Fibroblast of lung (primary cell): ENCODE data around the gene SEM1. TPM values are rescaled to one million over a fixed set of nuclear protein-coding genes. Genes with fewer than 3 reads are reported as not detected.

Experiments
- DNase-seq, 2 donors: peaks; one replicate each; pipeline versions ENCODE4 v3.0.0 to v3.0.0-alpha.2; 2010; ENCODE audit warnings: low read depth in 2 of 2
- H2AFZ ChIP-seq: 2 replicates; pipeline ENCODE4 v1.5.1; 2012; ENCODE audit warnings: low read length, control low read depth, inconsistent platforms
- H3K27ac ChIP-seq: 2 replicates; pipeline ENCODE4 v1.5.1; 2011; ENCODE audit warnings: low read length, control low read depth; ENCODE audit not compliant: insufficient read depth
- H3K27me3 ChIP-seq: 2 replicates; pipeline ENCODE4 v1.5.1; 2011; ENCODE audit warnings: mild to moderate bottlenecking, low read length; ENCODE audit not compliant: control insufficient read depth, insufficient read depth
- H3K36me3 ChIP-seq: 2 replicates; pipeline ENCODE4 v1.5.1; 2011; ENCODE audit warnings: low read length; ENCODE audit not compliant: control insufficient read depth, insufficient read depth
- H3K4me1 ChIP-seq: 2 replicates; pipeline ENCODE4 v1.5.1; 2011; ENCODE audit warnings: low read length; ENCODE audit not compliant: control insufficient read depth, insufficient read depth; ENCODE audit errors: extremely low read depth
- H3K4me2 ChIP-seq: 2 replicates; pipeline ENCODE4 v1.5.1; 2011; ENCODE audit warnings: low read length, control low read depth; ENCODE audit not compliant: insufficient read depth; ENCODE audit errors: extremely low read depth
- H3K4me3 ChIP-seq, 4 experiments: fragments of 200-600 bp in 1 of 4; sonication (generic) in 1 of 4; replicated peaks in 1 of 4; 2 replicates each; pipeline ENCODE4 v1.5.1; 2011 to 2016; ENCODE audit warnings: low read length in 4 of 4, low read depth in 3 of 4, mild to moderate bottlenecking in 3 of 4, control low read depth in 2 of 4, inconsistent platforms in 1 of 4, mixed read lengths in 1 of 4; ENCODE audit not compliant: insufficient read depth in 1 of 4; ENCODE audit errors: control extremely low read depth in 1 of 4
- H3K79me2 ChIP-seq: 2 replicates; pipeline ENCODE4 v1.5.1; 2012; ENCODE audit warnings: mild to moderate bottlenecking, low read length, inconsistent platforms; ENCODE audit not compliant: control insufficient read depth, insufficient read depth
- H3K9ac ChIP-seq: 2 replicates; pipeline ENCODE4 v1.5.1; 2011; ENCODE audit warnings: mild to moderate bottlenecking, low read length, control low read depth; ENCODE audit not compliant: insufficient read depth
- H3K9me3 ChIP-seq: 2 replicates; pipeline ENCODE4 v1.5.1; 2012; ENCODE audit warnings: low read depth, low read length; ENCODE audit not compliant: control insufficient read depth, insufficient read depth
- H4K20me1 ChIP-seq: 2 replicates; pipeline ENCODE4 v1.5.1; 2011; ENCODE audit warnings: low read length; ENCODE audit not compliant: control insufficient read depth, insufficient read depth; ENCODE audit errors: extremely low read depth
- EZH2 ChIP-seq: IDR thresholded peaks from 2 replicates; pipeline ENCODE4 v1.5.1; 2012; ENCODE audit warnings: low read length, control low read depth, mild to moderate bottlenecking; ENCODE audit errors: missing control alignments
- polyA plus RNA-seq, 2 donors: library from polyadenylated mRNA; depleted of rRNA in 1 of 2; stranded (reverse) in 1 of 2; unstranded in 1 of 2; fragments of >200 nt; gene quantifications; 2 replicates each; pipeline ENCODE4 v1.2.1, GENCODE V29; 2011 to 2012; ENCODE audit warnings: missing spikeins in 1 of 2
- total RNA-seq: library from RNA; depleted of rRNA; stranded (reverse); fragments of >200 nt; gene quantifications from 2 replicates; pipeline ENCODE4 v1.2.1, GENCODE V29; 2014
- TF ChIP-seq, protein P1 (sequence below), 2 donors: IDR thresholded peaks in 1 of 2; conservative IDR thresholded peaks in 1 of 2; 1 replicate in 1 of 2; 2 replicates in 1 of 2; pipeline ENCODE4 v1.5.1; 2011 to 2012; ENCODE audit warnings: low read length in 2 of 2, control low read depth in 1 of 2, inconsistent platforms in 1 of 2, low read depth in 1 of 2, mild to moderate bottlenecking in 1 of 2

SEM1 gene
- total and polyA plus RNA-seq, 2 donors (not counting 1 experiment from before 2014, with no cell fraction given): 52.7 to 123 TPM

DNA sequence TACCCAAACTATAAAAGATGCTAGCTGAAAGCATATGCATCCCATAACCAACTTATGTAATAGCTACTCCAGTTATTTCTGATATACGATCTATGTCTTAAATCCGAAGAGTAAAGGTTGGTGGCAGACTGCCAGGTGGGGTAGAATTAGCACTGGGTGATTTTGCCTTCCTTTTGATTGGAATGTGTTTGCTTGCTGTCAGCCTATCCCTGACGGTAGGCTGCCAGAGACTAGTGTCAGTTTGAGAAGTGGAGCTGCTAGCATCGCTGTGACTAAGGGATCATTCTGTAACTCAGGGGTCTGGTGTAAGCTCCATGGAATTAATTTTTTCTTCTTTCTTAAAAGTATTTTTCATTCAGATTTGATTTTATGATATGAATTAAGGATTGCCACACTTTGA is 9.5 kb upstream of the SEM1 start:
- Histone ChIP-seq H3K36me3 (no peaks in the 10 kb centered on the region), H3K27me3 (no peaks in the 10 kb centered on the region), H3K4me2 (no peak overlapping the region), H2AFZ (no peak overlapping the region), H3K79me2 (no peaks in the 10 kb centered on the region), H3K4me1 (no peaks in the 10 kb centered on the region), H3K9me3 (no peaks in the 10 kb centered on the region), H3K9ac (no peak overlapping the region), H4K20me1 (no peaks in the 10 kb centered on the region), H3K4me3 (no peak overlapping the region), H3K27ac (no peak overlapping the region)
- no peak for TF ChIP-seq EZH2
- TF ChIP-seq, protein P1, sequence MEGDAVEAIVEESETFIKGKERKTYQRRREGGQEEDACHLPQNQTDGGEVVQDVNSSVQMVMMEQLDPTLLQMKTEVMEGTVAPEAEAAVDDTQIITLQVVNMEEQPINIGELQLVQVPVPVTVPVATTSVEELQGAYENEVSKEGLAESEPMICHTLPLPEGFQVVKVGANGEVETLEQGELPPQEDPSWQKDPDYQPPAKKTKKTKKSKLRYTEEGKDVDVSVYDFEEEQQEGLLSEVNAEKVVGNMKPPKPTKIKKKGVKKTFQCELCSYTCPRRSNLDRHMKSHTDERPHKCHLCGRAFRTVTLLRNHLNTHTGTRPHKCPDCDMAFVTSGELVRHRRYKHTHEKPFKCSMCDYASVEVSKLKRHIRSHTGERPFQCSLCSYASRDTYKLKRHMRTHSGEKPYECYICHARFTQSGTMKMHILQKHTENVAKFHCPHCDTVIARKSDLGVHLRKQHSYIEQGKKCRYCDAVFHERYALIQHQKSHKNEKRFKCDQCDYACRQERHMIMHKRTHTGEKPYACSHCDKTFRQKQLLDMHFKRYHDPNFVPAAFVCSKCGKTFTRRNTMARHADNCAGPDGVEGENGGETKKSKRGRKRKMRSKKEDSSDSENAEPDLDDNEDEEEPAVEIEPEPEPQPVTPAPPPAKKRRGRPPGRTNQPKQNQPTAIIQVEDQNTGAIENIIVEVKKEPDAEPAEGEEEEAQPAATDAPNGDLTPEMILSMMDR (conservative IDR thresholded peaks at IDR 0.05 in 1 of 2, IDR thresholded peaks at IDR 0.05 in 1 of 2; ENCODE audit: low read depth in 1 of 2, low read length in 2 of 2): no peak
- DNase-seq: no peak

DNA sequence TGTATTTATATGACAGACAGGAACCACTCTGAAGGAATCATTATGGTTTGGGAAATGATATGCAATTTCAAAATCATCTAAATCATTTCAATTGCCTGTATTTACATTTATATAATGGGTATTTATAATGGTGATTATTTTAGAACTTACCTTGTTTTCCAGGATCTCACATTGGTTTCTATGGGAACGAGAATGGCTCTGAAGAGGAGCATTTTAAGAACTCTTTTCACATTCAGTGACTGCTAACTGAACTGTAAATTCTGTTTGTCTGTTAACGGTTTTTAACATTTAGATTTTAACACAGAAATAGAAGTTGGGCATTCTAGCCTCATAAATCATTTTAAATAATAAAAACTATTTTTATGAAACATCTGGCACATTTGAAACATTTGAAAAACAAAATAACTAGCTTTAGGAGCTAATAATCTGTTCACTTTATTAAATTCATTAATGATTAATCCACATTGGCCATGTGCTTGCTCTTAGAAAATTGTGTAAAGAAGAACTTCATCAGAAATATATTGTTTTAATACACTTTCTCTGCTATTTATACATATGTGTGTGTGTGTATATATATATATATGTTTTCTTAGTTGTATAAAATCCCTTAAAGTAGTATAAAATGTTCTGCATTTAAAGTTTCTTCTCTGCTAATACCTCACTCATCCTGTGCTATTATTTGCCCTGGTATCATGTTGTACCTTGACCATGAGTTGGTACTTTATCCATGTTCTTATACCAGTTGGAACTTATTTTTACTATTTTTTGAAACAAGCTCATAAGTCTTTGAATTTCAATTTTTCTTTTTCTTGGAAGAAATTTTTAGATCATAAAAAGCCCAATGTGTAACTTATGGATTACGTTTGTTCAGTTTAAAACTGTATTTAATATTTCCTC is 8.7 kb upstream of the SEM1 start:
- H3K4me1 ChIP-seq: no peaks in the 10 kb centered on the region
- no peak overlapping the region for H3K9ac ChIP-seq
- H2AFZ ChIP-seq: no peak overlapping the region
- no peaks in the 10 kb centered on the region for H3K79me2 ChIP-seq
- no peaks in the 10 kb centered on the region for H4K20me1 ChIP-seq
- H3K36me3 ChIP-seq: no peaks in the 10 kb centered on the region
- H3K27ac ChIP-seq: no peak overlapping the region
- TF ChIP-seq EZH2: no peak
- TF ChIP-seq, protein P1 (conservative IDR thresholded peaks at IDR 0.05 in 1 of 2, IDR thresholded peaks at IDR 0.05 in 1 of 2; ENCODE audit: low read depth in 1 of 2, low read length in 2 of 2): no peak
- H3K9me3 ChIP-seq: no peaks in the 10 kb centered on the region
- no peak overlapping the region for H3K4me3 ChIP-seq
- H3K27me3 ChIP-seq: no peaks in the 10 kb centered on the region
- DNase-seq: no peak
- H3K4me2 ChIP-seq: no peak overlapping the region

DNA sequence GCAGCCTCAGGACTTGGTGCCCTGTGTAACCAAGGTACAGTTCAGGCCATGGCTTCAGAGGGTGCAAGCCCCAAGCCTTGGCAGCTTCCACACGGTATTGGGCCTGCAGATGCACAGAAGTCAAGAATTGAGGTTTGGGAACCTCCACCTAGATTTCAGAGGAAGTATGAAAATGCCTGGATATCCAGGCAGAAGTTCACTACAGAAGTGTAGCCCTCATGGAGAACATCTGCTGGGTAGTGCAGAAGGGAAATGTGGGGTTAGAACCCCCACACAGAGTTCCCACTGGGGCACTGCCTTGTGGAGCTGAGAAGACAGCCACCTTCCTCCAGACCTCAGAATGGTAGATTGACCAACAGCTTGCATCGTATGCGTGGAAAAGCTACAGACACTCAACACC is 3.4 kb upstream of the SEM1 start:
- no peak overlapping the region for H3K27ac ChIP-seq
- H4K20me1 ChIP-seq: no peaks in the 10 kb centered on the region
- TF ChIP-seq EZH2: no peak
- TF ChIP-seq, protein P1 (conservative IDR thresholded peaks at IDR 0.05 in 1 of 2, IDR thresholded peaks at IDR 0.05 in 1 of 2; ENCODE audit: low read depth in 1 of 2, low read length in 2 of 2): no peak
- H3K79me2 ChIP-seq: peaks cover 16% of the 10 kb centered on the region
- no peak overlapping the region for H2AFZ ChIP-seq
- H3K4me1 ChIP-seq: peaks cover 5% of the 10 kb centered on the region
- H3K27me3 ChIP-seq: no peaks in the 10 kb centered on the region
- H3K36me3 ChIP-seq: no peaks in the 10 kb centered on the region
- H3K9ac ChIP-seq: no peak overlapping the region
- H3K9me3 ChIP-seq: no peaks in the 10 kb centered on the region
- no peak overlapping the region for H3K4me3 ChIP-seq
- H3K4me2 ChIP-seq: no peak overlapping the region
- DNase-seq: no peak
